GM23248 (cell line): ENCODE data around the gene TSEN2.

Source experiments
- EZH2 ChIP-seq: fragments of 200-600 bp; sonication (generic); IDR thresholded peaks from 2 replicates; pipeline ENCODE4 v1.6.1; 2018; ENCODE audit warnings: antibody characterized with exemption, mild to moderate bottlenecking; ENCODE audit not compliant: insufficient read depth, poor library complexity, severe bottlenecking
- EZH2phosphoT487 ChIP-seq: fragments of 200-600 bp; sonication (generic); IDR thresholded peaks from 2 replicates; pipeline ENCODE4 v1.6.1; 2018; ENCODE audit warnings: antibody characterized with exemption, moderate library complexity, mild to moderate bottlenecking, low read depth; ENCODE audit not compliant: insufficient read depth

- TF ChIP-seq EZH2 = no peak
- no peak for TF ChIP-seq EZH2phosphoT487
Measured at GRCh38 chr3:12536423-12536822, 52.1 kb downstream of the TSEN2 start.
